Neuron (in vitro differentiated cells): ENCODE data around the gene FUNDC2.

Source experiments
- H2AFZ ChIP-seq: one replicate; pipeline ENCODE4 v1.6.1; 2013; ENCODE audit warnings: low read depth, mild to moderate bottlenecking, inconsistent platforms, low read length, moderate library complexity
- H3K27me3 ChIP-seq: one replicate; pipeline ENCODE4 v1.6.1; 2013; ENCODE audit warnings: low read length; ENCODE audit not compliant: insufficient read depth
- H3K36me3 ChIP-seq: one replicate; pipeline ENCODE4 v1.6.1; 2013; ENCODE audit warnings: low read length; ENCODE audit not compliant: insufficient read depth
- H3K4me1 ChIP-seq: one replicate; pipeline ENCODE4 v1.6.1; 2013; ENCODE audit warnings: low read length; ENCODE audit not compliant: insufficient read depth
- H3K4me3 ChIP-seq: 2 replicates; pipeline ENCODE4 v1.5.1; 2013; ENCODE audit warnings: mild to moderate bottlenecking, low read length, moderate library complexity
- H3K9me3 ChIP-seq: one replicate; pipeline ENCODE4 v1.6.1; 2013; ENCODE audit warnings: low read length

Gene FUNDC2

GRCh38 chrX:155031657-155032056 is 5.0 kb downstream of the FUNDC2 start:
- H3K27me3 ChIP-seq, result no peaks in the 10 kb centered on the region
- H3K36me3 ChIP-seq, result peaks cover 3% of the 10 kb centered on the region
- no peaks in the 10 kb centered on the region for H3K4me1 ChIP-seq
- H3K4me3 ChIP-seq, result no peak overlapping the region
- H2AFZ ChIP-seq, result no peak overlapping the region
- H3K9me3 ChIP-seq, result no peaks in the 10 kb centered on the region

- H3K9me3 ChIP-seq, result no peaks in the 10 kb centered on the region
Observed at GRCh38 chrX:155035688-155036087, 9.0 kb downstream of the FUNDC2 start.

DNA sequence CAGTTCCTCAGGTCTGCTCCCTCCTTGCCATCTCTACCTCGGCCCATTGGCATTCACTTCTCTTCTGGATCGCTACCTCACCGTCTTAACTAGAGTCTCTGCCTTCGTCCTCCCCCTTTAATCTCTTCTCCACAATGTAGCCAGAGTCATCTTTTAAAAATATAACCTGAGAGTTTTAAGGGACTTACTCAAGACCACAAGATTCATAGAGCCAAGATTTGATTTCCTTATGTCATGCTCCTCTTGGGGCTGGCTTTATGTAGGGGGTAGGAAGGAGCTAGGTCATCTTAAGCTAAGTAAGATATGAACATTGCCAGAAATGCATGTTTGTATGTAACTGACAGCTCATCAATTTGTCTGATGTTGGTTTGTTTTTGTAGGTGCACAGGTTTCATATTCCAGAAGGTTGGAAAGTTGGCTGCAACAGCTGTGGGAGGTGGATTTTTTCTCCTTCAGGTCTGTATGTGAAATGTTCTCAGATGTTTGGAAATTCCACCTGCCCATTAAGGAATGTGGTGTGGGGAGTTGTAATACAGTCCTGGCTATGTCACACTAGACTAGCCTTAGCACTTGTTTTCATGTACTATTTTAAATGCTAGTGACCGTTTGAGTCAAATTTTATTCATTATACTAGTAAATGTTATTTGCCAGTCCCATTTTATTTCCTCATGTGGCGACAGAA is 19.6 kb downstream of the FUNDC2 start:
- H3K4me3 ChIP-seq, result no peak overlapping the region
- no peaks in the 10 kb centered on the region for H3K4me1 ChIP-seq
- no peak overlapping the region for H2AFZ ChIP-seq
- H3K27me3 ChIP-seq, result no peaks in the 10 kb centered on the region
- peaks cover 1% of the 10 kb centered on the region for H3K36me3 ChIP-seq
- H3K9me3 ChIP-seq, result no peaks in the 10 kb centered on the region

More at GRCh38 chrX:155035688-155036087, 9.0 kb downstream of the FUNDC2 start:
- H3K36me3 ChIP-seq, result peaks cover 3% of the 10 kb centered on the region
- H3K4me3 ChIP-seq, result no peak overlapping the region
- no peaks in the 10 kb centered on the region for H3K27me3 ChIP-seq
- no peaks in the 10 kb centered on the region for H3K4me1 ChIP-seq
- no peak overlapping the region for H2AFZ ChIP-seq

- Histone ChIP-seq H2AFZ (no peak overlapping the region), H3K4me3 (no peak overlapping the region), H3K9me3 (no peaks in the 10 kb centered on the region), H3K27me3 (no peaks in the 10 kb centered on the region), H3K4me1 (no peaks in the 10 kb centered on the region), H3K36me3 (peaks cover 1% of the 10 kb centered on the region)
Observed at GRCh38 chrX:155046811-155047528, 20.3 kb downstream of the FUNDC2 start.

DNA sequence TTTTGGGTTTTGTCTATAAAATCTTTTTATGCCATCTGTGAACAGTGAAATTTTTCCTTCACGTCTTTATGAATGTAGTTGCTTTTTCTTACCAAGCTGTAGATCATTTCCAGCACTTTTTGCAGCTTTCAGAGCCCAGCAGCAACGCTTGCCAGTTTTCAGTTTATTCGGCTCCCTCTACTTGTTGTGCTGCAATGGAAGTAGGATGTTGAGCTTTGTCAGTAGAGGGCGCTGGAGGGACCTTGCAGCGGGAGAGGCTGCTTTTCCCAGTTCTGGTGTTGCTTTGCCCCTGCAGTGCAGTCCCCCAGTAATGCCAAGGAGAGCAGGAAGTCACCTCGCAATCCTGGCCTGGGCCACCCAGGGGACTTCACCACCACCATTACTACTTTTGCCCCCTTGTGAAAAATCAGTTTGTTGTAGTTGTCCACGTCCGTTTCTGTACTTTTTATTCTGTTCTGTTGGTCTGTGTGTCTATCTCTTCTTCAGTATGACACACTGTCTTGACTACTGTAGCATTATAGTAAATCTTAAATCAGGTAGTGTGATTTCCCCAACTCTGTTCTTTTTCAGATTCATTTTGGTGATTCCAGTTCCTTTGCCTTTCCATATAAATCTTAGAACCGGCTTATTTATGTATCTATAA is 22.5 kb downstream of the FUNDC2 start:
- Histone ChIP-seq H3K27me3 (no peaks in the 10 kb centered on the region), H3K4me1 (no peaks in the 10 kb centered on the region), H3K9me3 (no peaks in the 10 kb centered on the region), H2AFZ (no peak overlapping the region), H3K36me3 (peaks cover 1% of the 10 kb centered on the region), H3K4me3 (no peak overlapping the region)

DNA sequence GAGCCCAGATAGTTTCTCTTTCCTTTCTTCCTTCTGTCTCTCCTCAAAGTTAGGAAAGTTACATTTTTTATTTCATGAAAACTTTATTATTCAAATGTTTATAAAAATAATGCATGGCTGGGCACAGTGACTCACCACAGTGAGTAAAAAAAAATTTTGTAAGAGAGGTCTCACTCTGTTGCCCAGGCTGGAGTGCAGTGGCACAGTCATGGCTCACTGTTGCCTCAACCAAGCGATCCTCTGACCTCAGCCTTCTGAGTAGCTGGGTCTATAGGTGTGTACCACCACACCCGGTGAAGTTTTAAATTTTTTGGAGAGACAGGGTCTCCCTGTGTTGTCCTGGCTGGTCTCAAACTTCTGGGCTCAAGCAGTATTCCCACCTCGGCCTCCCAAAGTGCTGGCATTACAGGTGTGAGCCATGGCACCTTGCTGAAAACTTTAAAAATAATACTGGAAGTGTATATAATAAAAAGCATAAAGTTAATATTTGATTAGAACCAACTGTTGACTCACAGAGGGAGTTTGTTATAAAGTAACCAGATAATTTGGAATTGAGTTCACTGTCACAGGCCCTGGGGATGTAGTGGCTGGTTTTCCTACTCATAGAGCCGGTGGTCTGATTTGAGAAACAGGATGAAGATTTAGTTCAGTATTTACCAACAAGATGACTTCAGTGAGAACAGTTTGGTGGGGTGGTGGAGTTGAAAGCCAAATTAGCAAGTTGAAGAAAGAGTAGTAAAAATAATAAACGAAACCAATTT is 26.3 kb downstream of the FUNDC2 start:
- Histone ChIP-seq H3K36me3 (no peaks in the 10 kb centered on the region), H2AFZ (no peak overlapping the region), H3K27me3 (no peaks in the 10 kb centered on the region), H3K9me3 (no peaks in the 10 kb centered on the region), H3K4me1 (no peaks in the 10 kb centered on the region), H3K4me3 (no peak overlapping the region)

DNA sequence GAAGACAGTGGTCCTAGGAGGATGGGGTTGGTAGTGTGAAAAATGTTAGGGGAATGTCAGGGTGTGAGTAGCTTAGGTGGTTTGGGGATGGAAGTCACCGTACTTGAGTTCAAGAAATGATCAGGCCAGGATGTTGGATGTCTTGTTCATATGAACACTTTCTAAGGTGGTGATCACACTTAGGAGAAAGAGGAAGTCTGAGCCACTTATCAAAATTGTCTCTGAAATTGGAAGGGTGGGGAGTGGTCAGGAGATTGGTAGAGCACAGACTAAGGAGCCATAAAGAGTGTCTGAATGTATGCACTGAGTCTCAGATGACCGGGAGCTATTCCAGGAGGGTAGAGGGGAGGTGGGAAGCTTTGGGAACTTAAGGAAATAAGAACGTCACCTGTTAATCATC is 27.0 kb downstream of the FUNDC2 start:
- no peaks in the 10 kb centered on the region for H3K36me3 ChIP-seq
- H2AFZ ChIP-seq, result no peak overlapping the region
- no peaks in the 10 kb centered on the region for H3K4me1 ChIP-seq
- no peak overlapping the region for H3K4me3 ChIP-seq
- no peaks in the 10 kb centered on the region for H3K27me3 ChIP-seq
- no peaks in the 10 kb centered on the region for H3K9me3 ChIP-seq

DNA sequence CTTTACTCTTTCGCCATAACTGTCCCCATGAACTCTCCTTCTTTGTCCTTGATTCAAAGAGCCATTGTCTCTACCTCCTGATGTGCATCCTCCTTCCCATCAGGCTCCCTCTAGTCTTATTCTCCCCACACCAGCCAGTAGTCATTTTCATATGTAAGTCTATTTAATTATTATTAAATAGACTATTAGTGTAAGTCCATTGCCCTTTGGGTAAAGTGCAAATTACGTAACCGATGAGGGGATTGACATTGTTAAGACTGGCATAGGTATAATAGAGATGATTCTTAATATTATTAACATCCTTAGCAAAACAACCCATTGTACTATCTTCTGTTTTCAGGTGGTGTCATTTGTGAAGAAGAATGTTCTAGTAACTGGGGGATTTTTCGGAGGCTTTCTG is 27.6 kb downstream of the FUNDC2 start:
- no peaks in the 10 kb centered on the region for H3K36me3 ChIP-seq
- H3K27me3 ChIP-seq, result no peaks in the 10 kb centered on the region
- H3K4me3 ChIP-seq, result no peak overlapping the region
- H3K9me3 ChIP-seq, result no peaks in the 10 kb centered on the region
- no peak overlapping the region for H2AFZ ChIP-seq
- no peaks in the 10 kb centered on the region for H3K4me1 ChIP-seq

DNA sequence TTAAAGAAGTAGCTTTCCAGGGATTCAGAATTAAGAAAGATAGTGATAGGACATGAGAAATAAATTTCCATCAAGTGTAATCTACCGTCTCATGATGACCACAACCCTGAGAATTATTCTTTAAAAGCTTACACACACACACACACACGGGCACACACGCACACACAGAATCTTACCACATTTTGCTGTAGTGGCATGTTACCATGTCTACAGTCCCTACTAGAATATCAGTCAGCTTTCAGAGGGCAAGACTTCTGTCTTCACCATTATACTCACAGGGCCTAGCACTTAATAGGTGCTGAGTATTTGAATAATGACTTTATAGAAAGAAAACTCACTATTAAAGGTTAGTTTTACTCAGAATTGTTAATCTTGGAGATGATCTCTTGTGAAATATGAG is 28.9 kb downstream of the FUNDC2 start:
- no peak overlapping the region for H3K4me3 ChIP-seq
- no peaks in the 10 kb centered on the region for H3K36me3 ChIP-seq
- H3K4me1 ChIP-seq, result no peaks in the 10 kb centered on the region
- H2AFZ ChIP-seq, result no peak overlapping the region
- H3K9me3 ChIP-seq, result no peaks in the 10 kb centered on the region
- H3K27me3 ChIP-seq, result no peaks in the 10 kb centered on the region

DNA sequence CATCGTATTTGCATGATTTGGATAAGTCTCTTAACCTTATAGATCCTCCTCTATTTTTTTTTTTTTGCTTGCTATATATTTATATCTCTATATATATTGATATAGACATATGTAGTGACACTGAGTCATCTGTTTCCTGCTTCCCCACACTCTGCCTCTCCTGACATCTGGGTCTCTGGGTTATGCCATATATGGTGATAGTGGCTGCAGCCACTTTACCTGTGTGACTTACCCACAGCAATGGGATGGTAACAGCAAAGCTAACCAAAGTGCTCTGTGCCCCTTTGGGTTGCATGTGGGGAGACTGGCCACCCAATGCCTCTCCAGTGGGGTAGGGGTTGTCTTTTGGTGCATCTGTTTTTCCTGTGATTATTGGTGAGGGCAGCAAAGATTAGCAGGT is 29.8 kb downstream of the FUNDC2 start:
- H3K4me1 ChIP-seq, result no peaks in the 10 kb centered on the region
- no peak overlapping the region for H3K4me3 ChIP-seq
- no peak overlapping the region for H2AFZ ChIP-seq
- H3K9me3 ChIP-seq, result no peaks in the 10 kb centered on the region
- H3K27me3 ChIP-seq, result no peaks in the 10 kb centered on the region
- H3K36me3 ChIP-seq, result no peaks in the 10 kb centered on the region

- H3K4me3 ChIP-seq, result no peak overlapping the region
Observed at GRCh38 chrX:155056877-155057792, 30.5 kb downstream of the FUNDC2 start.

GRCh38 chrX:155061760-155062159 is 35.1 kb downstream of the FUNDC2 start:
- Histone ChIP-seq H3K4me1 (no peaks in the 10 kb centered on the region), H2AFZ (no peak overlapping the region), H3K27me3 (no peaks in the 10 kb centered on the region), H3K36me3 (no peaks in the 10 kb centered on the region), H3K9me3 (no peaks in the 10 kb centered on the region), H3K4me3 (no peak overlapping the region)

More at GRCh38 chrX:155056877-155057792, 30.5 kb downstream of the FUNDC2 start:
- H2AFZ ChIP-seq, result no peak overlapping the region
- no peaks in the 10 kb centered on the region for H3K9me3 ChIP-seq
- H3K4me1 ChIP-seq, result no peaks in the 10 kb centered on the region
- H3K36me3 ChIP-seq, result no peaks in the 10 kb centered on the region
- H3K27me3 ChIP-seq, result no peaks in the 10 kb centered on the region
